Neuronal stem cell (in vitro differentiated cells): ENCODE measurements around the gene OVCH1.
"Not testable (repeated sequence)": the region's sequence is repeated elsewhere in the genome, so short reads cannot be mapped to it uniquely, and the experiment has no call there.

Experiments used
- DNase-seq: peaks from one replicate; pipeline ENCODE4 v3.0.0-alpha.2; 2013; ENCODE audit warnings: low spot score
- H2AFZ ChIP-seq: one replicate; pipeline ENCODE4 v1.6.1; 2013; ENCODE audit warnings: mild to moderate bottlenecking, low read length, inconsistent platforms
- H2AK5ac ChIP-seq: 2 replicates; pipeline ENCODE4 v1.6.1; 2013; ENCODE audit warnings: low read depth, mild to moderate bottlenecking, inconsistent platforms, low read length, moderate library complexity, mixed read lengths
- H2BK120ac ChIP-seq: 2 replicates; pipeline ENCODE4 v1.6.1; 2013; ENCODE audit warnings: low read depth, mild to moderate bottlenecking, inconsistent platforms, low read length, moderate library complexity, mixed read lengths
- H2BK12ac ChIP-seq: one replicate; pipeline ENCODE4 v1.6.1; 2013; ENCODE audit warnings: low read length, inconsistent platforms
- H2BK15ac ChIP-seq: 2 replicates; pipeline ENCODE4 v1.6.1; 2013; ENCODE audit warnings: mild to moderate bottlenecking, low read length, inconsistent platforms, mixed read lengths
- H2BK5ac ChIP-seq: one replicate; pipeline ENCODE4 v1.6.1; 2013; ENCODE audit warnings: inconsistent platforms, mild to moderate bottlenecking, low read length, moderate library complexity
- H3K14ac ChIP-seq: one replicate; pipeline ENCODE4 v1.6.1; 2013; ENCODE audit warnings: low read length, inconsistent platforms
- H3K18ac ChIP-seq: 2 replicates; pipeline ENCODE4 v1.6.1; 2013; ENCODE audit warnings: low read length, inconsistent platforms
- H3K23ac ChIP-seq: 2 replicates; pipeline ENCODE4 v1.6.1; 2013; ENCODE audit warnings: low read depth, mild to moderate bottlenecking, mixed read lengths, low read length, inconsistent platforms; ENCODE audit not compliant: poor library complexity
- H3K27ac ChIP-seq: replicated peaks from 3 replicates; pipeline ENCODE4 v1.5.1; 2013; ENCODE audit warnings: low read length, inconsistent platforms
- H3K27me3 ChIP-seq, 3 experiments: 2 replicates each; pipeline ENCODE4 v1.6.1; 2013; ENCODE audit warnings: low read length in 3 of 3, mild to moderate bottlenecking in 2 of 3, inconsistent platforms in 1 of 3, low read depth in 1 of 3, mixed read lengths in 1 of 3, moderate library complexity in 1 of 3; ENCODE audit not compliant: control insufficient read depth in 3 of 3, insufficient read depth in 3 of 3
- H3K36me3 ChIP-seq, 2 donors: replicated peaks in 1 of 2; 2 replicates each; pipeline ENCODE4 v1.6.1; 2013; ENCODE audit warnings: low read length in 2 of 2; ENCODE audit not compliant: control insufficient read depth in 2 of 2, insufficient read depth in 2 of 2
- H3K4ac ChIP-seq: 2 replicates; pipeline ENCODE4 v1.6.1; 2013; ENCODE audit warnings: inconsistent platforms, mild to moderate bottlenecking, low read length, moderate library complexity
- H3K4me1 ChIP-seq, 2 donors: 1 replicate in 1 of 2; 2 replicates in 1 of 2; pipeline ENCODE4 v1.6.1; 2013; ENCODE audit warnings: low read length in 2 of 2, low read depth in 1 of 2; ENCODE audit not compliant: control insufficient read depth in 2 of 2, insufficient read depth in 1 of 2
- H3K4me2 ChIP-seq: one replicate; pipeline ENCODE4 v1.6.1; 2013; ENCODE audit warnings: mild to moderate bottlenecking, low read length, inconsistent platforms; ENCODE audit not compliant: insufficient read depth, poor library complexity, severe bottlenecking
- H3K4me3 ChIP-seq, 2 donors: 2 replicates each; pipeline ENCODE4 v1.5.1; 2013; ENCODE audit warnings: low read length in 2 of 2, mild to moderate bottlenecking in 2 of 2, inconsistent platforms in 1 of 2, moderate library complexity in 1 of 2
- H3K79me1 ChIP-seq: one replicate; pipeline ENCODE4 v1.6.1; 2013; ENCODE audit warnings: low read depth, mild to moderate bottlenecking, inconsistent platforms, low read length, moderate library complexity
- H3K9ac ChIP-seq: one replicate; pipeline ENCODE4 v1.6.1; 2013; ENCODE audit warnings: mild to moderate bottlenecking, low read depth, low read length, inconsistent platforms; ENCODE audit not compliant: poor library complexity
- H3K9me3 ChIP-seq, 2 donors: replicated peaks in 1 of 2; 2 replicates each; pipeline versions ENCODE3 to v1.6.1; 2013; ENCODE audit warnings: low read length in 2 of 2, mild to moderate bottlenecking in 2 of 2, inconsistent platforms in 1 of 2, low read depth in 1 of 2, mixed read lengths in 1 of 2, moderate library complexity in 1 of 2; ENCODE audit not compliant: control insufficient read depth in 2 of 2, insufficient read depth in 1 of 2
- H4K8ac ChIP-seq: one replicate; pipeline ENCODE4 v1.6.1; 2013; ENCODE audit warnings: low read depth, mild to moderate bottlenecking, inconsistent platforms, low read length, moderate library complexity
- H4K91ac ChIP-seq: one replicate; pipeline ENCODE4 v1.6.1; 2013; ENCODE audit warnings: low read length, low read depth, mild to moderate bottlenecking, inconsistent platforms; ENCODE audit not compliant: poor library complexity
- WGBS, 2 donors: extraction: QIAGEN DNeasy Blood & Tissue Kit; methylation state at CpG; one replicate each; pipeline ENCODE4 v1.1.7; 2013; ENCODE audit warnings: missing lambda C conversion rate in 2 of 2, mixed read lengths in 1 of 2; ENCODE audit not compliant: insufficient read length in 2 of 2, insufficient replicate concordance in 1 of 2; ENCODE audit errors: extremely low coverage in 2 of 2; 5-methylcytosine and 5-hydroxymethylcytosine counted together

OVCH1 gene

GRCh38 chr12:29439506-29439905 is 58.0 kb downstream of the OVCH1 start:
- Histone ChIP-seq H3K4me3 (no peak overlapping the region), H2BK120ac (no peak overlapping the region), H3K4me1 (no peaks in the 10 kb centered on the region), H3K9ac (no peak overlapping the region), H4K91ac (no peak overlapping the region), H3K79me1 (no peaks in the 10 kb centered on the region), H3K14ac (no peak overlapping the region), H3K27me3 (no peaks in the 10 kb centered on the region), H3K4me2 (no peak overlapping the region), H3K18ac (no peak overlapping the region), H2BK15ac (no peak overlapping the region), H3K36me3 (no peaks in the 10 kb centered on the region), H3K9me3 (no peaks in the 10 kb centered on the region), H3K27ac (no peak overlapping the region), H3K4ac (no peak overlapping the region), H2AFZ (no peak overlapping the region), H4K8ac (no peak overlapping the region), H2BK12ac (no peak overlapping the region), H2AK5ac (no peak overlapping the region), H3K23ac (no peak overlapping the region), H2BK5ac (no peak overlapping the region)
- no CpG with 5 or more reads among the region's 4 CpGs for WGBS, 2 donors
- no peak for DNase-seq

DNA sequence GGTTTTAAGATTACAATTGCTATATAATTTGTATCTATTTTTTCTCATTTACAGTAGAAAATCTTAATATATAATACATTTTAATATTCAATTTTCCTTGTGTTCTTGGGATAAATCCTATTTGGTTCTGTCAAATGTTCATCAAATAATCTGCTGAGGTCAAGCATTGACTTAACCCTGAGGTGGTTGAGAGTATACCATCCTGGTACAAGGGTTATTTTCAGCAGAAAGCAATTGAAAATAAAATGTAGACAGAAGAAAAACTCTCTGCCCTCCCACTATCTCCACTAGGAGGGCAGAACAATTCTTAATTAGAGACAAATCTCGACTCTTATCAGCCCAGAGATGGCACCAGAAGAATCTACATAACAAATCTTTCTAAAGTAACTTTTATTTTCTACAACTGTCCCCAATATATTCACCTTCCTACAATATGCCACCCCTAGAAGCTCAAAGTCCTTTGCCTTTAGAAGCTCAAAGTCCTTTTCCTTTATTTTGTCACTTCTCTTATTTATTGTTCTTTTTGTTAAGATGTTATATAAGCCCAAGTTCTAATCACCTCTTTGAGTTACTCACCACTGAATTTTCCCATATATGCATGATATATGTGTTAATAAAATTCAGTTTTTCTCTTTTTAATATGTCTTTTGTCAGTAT is 58.6 kb downstream of the OVCH1 start:
- H3K27me3 ChIP-seq = no peaks in the 10 kb centered on the region
- no peak overlapping the region for H2AFZ ChIP-seq
- no peak overlapping the region for H3K14ac ChIP-seq
- H3K4me2 ChIP-seq = no peak overlapping the region
- no peak overlapping the region for H3K27ac ChIP-seq
- WGBS, 2 donors = no CpG with 5 or more reads among the region's 1 CpG
- no peaks in the 10 kb centered on the region for H3K4me1 ChIP-seq
- no peak overlapping the region for H3K4ac ChIP-seq
- H2BK120ac ChIP-seq = no peak overlapping the region
- H3K79me1 ChIP-seq = no peaks in the 10 kb centered on the region
- no peaks in the 10 kb centered on the region for H3K36me3 ChIP-seq
- no peak overlapping the region for H3K9ac ChIP-seq
- no peak for DNase-seq
- H2AK5ac ChIP-seq = no peak overlapping the region
- H2BK15ac ChIP-seq = no peak overlapping the region
- H4K91ac ChIP-seq = no peak overlapping the region
- H4K8ac ChIP-seq = no peak overlapping the region
- no peak overlapping the region for H2BK5ac ChIP-seq
- H3K9me3 ChIP-seq = no peaks in the 10 kb centered on the region
- no peak overlapping the region for H2BK12ac ChIP-seq
- no peak overlapping the region for H3K18ac ChIP-seq
- H3K23ac ChIP-seq = no peak overlapping the region
- H3K4me3 ChIP-seq = no peak overlapping the region

- Histone ChIP-seq H3K4me3 (no peak overlapping the region), H3K4me2 (no peak overlapping the region), H3K4ac (no peak overlapping the region), H3K9me3 (no peaks in the 10 kb centered on the region), H3K79me1 (no peaks in the 10 kb centered on the region), H2BK15ac (no peak overlapping the region), H3K18ac (no peak overlapping the region), H4K91ac (no peak overlapping the region), H2AFZ (no peak overlapping the region), H2BK5ac (no peak overlapping the region), H4K8ac (no peak overlapping the region), H3K14ac (no peak overlapping the region), H3K4me1 (no peaks in the 10 kb centered on the region), H3K27ac (no peak overlapping the region), H3K9ac (no peak overlapping the region), H3K36me3 (no peaks in the 10 kb centered on the region), H2AK5ac (no peak overlapping the region), H2BK12ac (no peak overlapping the region), H3K23ac (no peak overlapping the region), H3K27me3 (no peaks in the 10 kb centered on the region), H2BK120ac (no peak overlapping the region)
- DNase-seq = no peak
These were observed 59.9 kb downstream of the OVCH1 start for GRCh38 chr12:29437575-29437974.

DNA sequence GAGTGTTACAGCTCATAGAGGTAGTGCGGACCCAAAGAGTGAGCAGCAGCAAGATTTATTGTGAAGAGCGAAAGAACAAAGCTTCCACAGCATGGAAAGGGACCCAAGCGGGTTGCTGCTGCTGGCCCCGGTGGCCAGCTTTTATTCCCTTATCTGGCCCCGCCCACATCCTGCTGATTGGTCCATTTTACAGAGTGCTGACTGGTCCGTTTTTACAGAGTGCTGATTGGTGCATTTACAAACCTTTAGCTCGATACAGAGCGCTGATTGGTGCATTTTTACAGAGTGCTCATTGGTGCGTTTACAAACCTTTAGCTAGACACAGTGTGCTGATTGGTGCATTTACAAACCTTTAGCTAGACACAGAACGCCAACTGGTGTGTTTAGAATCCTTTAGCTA is 60.7 kb downstream of the OVCH1 start:
- not testable (repeated sequence) for DNase-seq, H3K4me2 ChIP-seq, H3K23ac ChIP-seq, H2BK5ac ChIP-seq, H3K79me1 ChIP-seq, H2BK12ac ChIP-seq, H3K4me1 ChIP-seq, H3K14ac ChIP-seq, H3K4me3 ChIP-seq, H2AFZ ChIP-seq, H3K27me3 ChIP-seq, H3K27ac ChIP-seq, H4K91ac ChIP-seq, H3K9me3 ChIP-seq, H3K36me3 ChIP-seq, H3K4ac ChIP-seq, H4K8ac ChIP-seq, H3K9ac ChIP-seq, H2BK120ac ChIP-seq, H3K18ac ChIP-seq, H2AK5ac ChIP-seq, H2BK15ac ChIP-seq
- no CpG with 5 or more reads among the region's 10 CpGs for WGBS, 2 donors
